ENCODE data around the gene ARL2.

GRCh38 chr11:65051398-65051858 is 37.5 kb downstream of the ARL2 start:
- TF ChIP-seq POLR2AphosphoS5 (IDR thresholded peaks at IDR 0.05; ENCODE audit: low read depth) (no peak), CTCF (IDR thresholded peaks at IDR 0.05; ENCODE audit: insufficient read depth, low read length) (no peak), GABPA (IDR thresholded peaks at IDR 0.05; ENCODE audit: low read depth) (no peak)

All from HL-60 (cell line).